Measurements from ENCODE around the gene APOC1. TPM values are rescaled to one million over a fixed set of nuclear protein-coding genes. Genes with fewer than 3 reads are reported as not detected.

The APOC1 gene
- total RNA-seq, 2 donors from 2014 or later: 3.6 to 6.5 TPM

GRCh38 chr19:44903216-44903601 lies 11.2 kb upstream of the APOC1 start:
- H3K4me1 ChIP-seq: peaks cover 0 to 21% of the 10 kb centered on the region in 2 donors
- peaks cover 0 to 8% of the 10 kb centered on the region in 2 donors for H3K27me3 ChIP-seq
- H3K4me3 ChIP-seq: no peak overlapping the region
- no peak for DNase-seq (ENCODE audit: low spot score)
- no peak for TF ChIP-seq CTCF (IDR thresholded peaks at IDR 0.05)
- no peak overlapping the region for H3K27ac ChIP-seq
- H3K36me3 ChIP-seq: peaks cover 35% of the 10 kb centered on the region
- H3K9me3 ChIP-seq: no peaks in the 10 kb centered on the region

- Histone ChIP-seq H3K27me3 (peaks cover 0 to 8% of the 10 kb centered on the region in 2 donors), H3K36me3 (peaks cover 35% of the 10 kb centered on the region), H3K27ac (no peak overlapping the region), H3K4me3 (no peak overlapping the region), H3K9me3 (no peaks in the 10 kb centered on the region), H3K4me1 (peaks cover 0 to 21% of the 10 kb centered on the region in 2 donors)
- peak; percentile 98 to 100 for TF ChIP-seq CTCF (IDR thresholded peaks at IDR 0.05)
- DNase-seq (ENCODE audit: low spot score): peak; percentile 85
These were observed 10.6 kb upstream of the APOC1 start for GRCh38 chr19:44903602-44904425.

- TF ChIP-seq CTCF (IDR thresholded peaks at IDR 0.05): no peak
- Histone ChIP-seq H3K36me3 (peaks cover 35% of the 10 kb centered on the region), H3K4me1 (peaks cover 0 to 21% of the 10 kb centered on the region in 2 donors), H3K27ac (no peak overlapping the region), H3K4me3 (no peak overlapping the region), H3K9me3 (no peaks in the 10 kb centered on the region), H3K27me3 (peaks cover 0 to 8% of the 10 kb centered on the region in 2 donors)
- DNase-seq (ENCODE audit: low spot score): no peak
These were observed 9.9 kb upstream of the APOC1 start for GRCh38 chr19:44904426-44904994.

GRCh38 chr19:44905437-44906160 lies 8.8 kb upstream of the APOC1 start, which contains the start of gene APOE:
TSS of gene APOE (plus strand) at chr19:44905796. CDS start at chr19:44906625, 829 bp downstream.
- H3K27me3 ChIP-seq: peaks cover 0 to 8% of the 10 kb centered on the region in 2 donors
- H3K36me3 ChIP-seq: peaks cover 26% of the 10 kb centered on the region
- DNase-seq (ENCODE audit: low spot score): no peak
- TF ChIP-seq CTCF (IDR thresholded peaks at IDR 0.05): no peak
- H3K9me3 ChIP-seq: no peaks in the 10 kb centered on the region
- H3K4me1 ChIP-seq: peaks cover 0 to 21% of the 10 kb centered on the region in 2 donors
- H3K27ac ChIP-seq: no peak within 1 kb of the TSS
- peak within 1 kb of the TSS in 1 of 2 donors; percentile 27 for H3K4me3 ChIP-seq

- DNase-seq (ENCODE audit: low spot score): no peak
- H3K4me1 ChIP-seq: peaks cover 0 to 31% of the 10 kb centered on the region in 2 donors
- H3K27me3 ChIP-seq: peaks cover 0 to 8% of the 10 kb centered on the region in 2 donors
- no peaks in the 10 kb centered on the region for H3K9me3 ChIP-seq
- H3K36me3 ChIP-seq: peaks cover 8% of the 10 kb centered on the region
- H3K4me3 ChIP-seq: no peak overlapping the region
- no peak for TF ChIP-seq CTCF (IDR thresholded peaks at IDR 0.05)
- H3K27ac ChIP-seq: no peak overlapping the region
These were observed 6.8 kb upstream of the APOC1 start for GRCh38 chr19:44907613-44908012.
